Colonic mucosa (tissue), 4 donors: ENCODE data around the gene SPC24. TPM values are rescaled to one million over a fixed set of nuclear protein-coding genes. Genes with fewer than 3 reads are reported as not detected.

Experiments
- DNase-seq: peaks from one replicate; pipeline ENCODE4 v3.0.0-alpha.2; 2020
- H3K27ac ChIP-seq: fragments of 200-600 bp; one replicate; pipeline ENCODE4 v1.8.0; 2021
- H3K27me3 ChIP-seq: fragments of 200-600 bp; one replicate; pipeline ENCODE4 v1.8.0; 2021
- H3K36me3 ChIP-seq: fragments of 200-600 bp; one replicate; pipeline ENCODE4 v1.8.0; 2021
- H3K4me1 ChIP-seq: fragments of 200-600 bp; one replicate; pipeline ENCODE4 v1.8.0; 2021; ENCODE audit warnings: mild to moderate bottlenecking
- H3K4me3 ChIP-seq: fragments of 200-600 bp; one replicate; pipeline ENCODE4 v1.8.0; 2021
- H3K9ac ChIP-seq, 2 donors: one replicate each; pipeline ENCODE4 v1.7.0; 2013; ENCODE audit warnings: control low read depth in 2 of 2, low read depth in 2 of 2, low read length in 2 of 2
- H3K9me3 ChIP-seq: fragments of 200-600 bp; one replicate; pipeline ENCODE4 v1.8.0; 2021
- intact Hi-C: fragments of 100-400 bp; cut with DNase I; formaldehyde crosslinking; loops from one replicate; pipeline ENCODE4 v1.14.1; 2022
- total RNA-seq, 2 donors: library from RNA; stranded (reverse); fragmentation: NEBNext Ultra II Directional in 1 of 2; extraction: Animal tissue kit (Norgen Biotek cat#: 25700) in 1 of 2; gene quantifications; one replicate each; pipeline ENCODE4 v1.2.1, GENCODE V29; 2021
- TF ChIP-seq, protein P1 (sequence below): fragments of 200-600 bp; IDR thresholded peaks from one replicate; pipeline ENCODE4 v1.8.0; 2022; ENCODE audit warnings: antibody characterized with exemption, mild to moderate bottlenecking
- donor health status: healthy.
- donor health status: DM: no; HTN: no; CAD: no.
- donor health status: DM: no; HTN: no; CAD: no.

The SPC24 gene, protein sequence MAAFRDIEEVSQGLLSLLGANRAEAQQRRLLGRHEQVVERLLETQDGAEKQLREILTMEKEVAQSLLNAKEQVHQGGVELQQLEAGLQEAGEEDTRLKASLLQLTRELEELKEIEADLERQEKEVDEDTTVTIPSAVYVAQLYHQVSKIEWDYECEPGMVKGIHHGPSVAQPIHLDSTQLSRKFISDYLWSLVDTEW
- 10 to 100 TPM in 1 of 2 donors, 1 to 10 TPM in 1; 9.4 to 47.6 TPM for total RNA-seq

DNA sequence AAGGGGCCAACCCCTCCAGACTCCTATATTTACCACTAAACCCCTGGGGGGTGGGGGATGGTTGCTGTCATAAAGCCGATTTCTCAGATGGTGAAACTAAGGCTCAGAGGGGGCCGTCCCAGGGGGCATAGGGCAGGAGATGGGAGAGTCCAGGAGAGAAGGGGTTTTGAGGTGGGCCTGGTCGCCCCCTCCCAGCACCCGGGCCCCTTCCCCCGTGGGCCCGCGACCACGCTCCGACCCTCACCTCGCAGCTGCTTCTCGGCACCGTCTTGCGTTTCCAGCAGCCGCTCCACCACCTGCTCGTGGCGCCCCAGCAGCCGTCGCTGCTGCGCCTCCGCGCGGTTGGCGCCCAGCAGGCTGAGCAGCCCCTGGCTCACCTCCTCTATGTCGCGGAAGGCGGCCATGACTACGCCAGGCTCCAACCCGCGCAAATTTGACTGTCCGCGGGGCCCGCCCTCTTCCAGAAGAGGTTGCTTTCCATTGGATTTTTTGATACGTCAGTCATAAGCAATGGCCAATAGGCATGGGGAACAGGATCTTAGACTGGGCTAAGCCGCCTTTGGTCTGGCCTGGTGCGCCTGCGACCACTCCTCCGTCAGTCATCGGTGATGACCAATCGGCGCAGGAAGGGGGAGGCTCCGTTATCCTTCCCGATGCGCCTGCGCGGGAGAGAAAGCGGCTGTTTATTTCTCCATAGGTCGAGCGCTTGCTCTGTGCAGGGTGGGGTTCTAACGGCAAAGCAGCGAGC, at the start of gene SPC24:
Gene SPC24 (minus strand): TSS at position 410 of the 748 bp plus-strand sequence. CDS start 6 bp downstream, at position 404.
- no peaks in the 10 kb centered on the region for H3K27me3 ChIP-seq
- intact Hi-C loops = no loop called here
- no peaks in the 10 kb centered on the region for H3K36me3 ChIP-seq
- no peaks in the 10 kb centered on the region for H3K4me1 ChIP-seq
- TF ChIP-seq, protein P1, sequence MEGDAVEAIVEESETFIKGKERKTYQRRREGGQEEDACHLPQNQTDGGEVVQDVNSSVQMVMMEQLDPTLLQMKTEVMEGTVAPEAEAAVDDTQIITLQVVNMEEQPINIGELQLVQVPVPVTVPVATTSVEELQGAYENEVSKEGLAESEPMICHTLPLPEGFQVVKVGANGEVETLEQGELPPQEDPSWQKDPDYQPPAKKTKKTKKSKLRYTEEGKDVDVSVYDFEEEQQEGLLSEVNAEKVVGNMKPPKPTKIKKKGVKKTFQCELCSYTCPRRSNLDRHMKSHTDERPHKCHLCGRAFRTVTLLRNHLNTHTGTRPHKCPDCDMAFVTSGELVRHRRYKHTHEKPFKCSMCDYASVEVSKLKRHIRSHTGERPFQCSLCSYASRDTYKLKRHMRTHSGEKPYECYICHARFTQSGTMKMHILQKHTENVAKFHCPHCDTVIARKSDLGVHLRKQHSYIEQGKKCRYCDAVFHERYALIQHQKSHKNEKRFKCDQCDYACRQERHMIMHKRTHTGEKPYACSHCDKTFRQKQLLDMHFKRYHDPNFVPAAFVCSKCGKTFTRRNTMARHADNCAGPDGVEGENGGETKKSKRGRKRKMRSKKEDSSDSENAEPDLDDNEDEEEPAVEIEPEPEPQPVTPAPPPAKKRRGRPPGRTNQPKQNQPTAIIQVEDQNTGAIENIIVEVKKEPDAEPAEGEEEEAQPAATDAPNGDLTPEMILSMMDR = no peak
- H3K9ac ChIP-seq = peak within 1 kb of the TSS; percentile 28 to 68
- no peaks in the 10 kb centered on the region for H3K9me3 ChIP-seq
- H3K4me3 ChIP-seq = peak within 1 kb of the TSS; percentile 80
- H3K27ac ChIP-seq = peak within 1 kb of the TSS; percentile 25
- DNase-seq = peak; percentile 96

DNA sequence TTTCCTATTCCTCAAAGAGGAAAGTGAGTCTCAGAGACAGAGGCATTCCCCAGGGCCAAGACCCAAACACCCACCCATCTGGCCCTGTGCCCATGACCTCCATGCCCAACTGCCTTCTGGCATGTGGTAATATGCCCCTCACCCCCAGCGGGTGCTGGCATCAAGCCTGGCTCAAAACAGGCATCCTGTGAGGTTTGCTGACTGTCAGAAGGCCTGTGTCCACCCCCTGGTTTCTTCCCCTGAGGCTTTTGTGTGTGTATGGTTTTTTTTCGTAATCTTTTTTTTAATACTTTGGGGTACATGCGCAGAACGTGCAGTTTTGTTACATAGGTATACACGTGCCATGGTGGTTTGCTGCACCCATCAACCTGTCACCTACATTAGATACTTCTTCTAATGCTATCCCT, 49.4 kb upstream of the SPC24 start:
- DNase-seq = no peak
- TF ChIP-seq, protein P1 = no peak
- Histone ChIP-seq H3K9ac (no peak overlapping the region), H3K9me3 (no peaks in the 10 kb centered on the region), H3K4me1 (no peaks in the 10 kb centered on the region), H3K27ac (peak overlapping the region; percentile 26), H3K36me3 (no peaks in the 10 kb centered on the region), H3K4me3 (no peak overlapping the region), H3K27me3 (no peaks in the 10 kb centered on the region)
- intact Hi-C loops = loop anchor here (1.0 to 2.0 kb wide), 2 partner anchors 68 to 168 kb away; no protein-coding TSS in a partner anchor

- H3K4me3 ChIP-seq = no peak overlapping the region
- H3K27me3 ChIP-seq = no peaks in the 10 kb centered on the region
- peak overlapping the region; percentile 60 for H3K27ac ChIP-seq
- no peaks in the 10 kb centered on the region for H3K9me3 ChIP-seq
- no peaks in the 10 kb centered on the region for H3K4me1 ChIP-seq
- TF ChIP-seq, protein P1 = no peak
- no peaks in the 10 kb centered on the region for H3K36me3 ChIP-seq
- no peak overlapping the region for H3K9ac ChIP-seq
- DNase-seq = no peak
- intact Hi-C loops = loop anchor here (1.0 to 2.0 kb wide), 2 partner anchors 67 to 167 kb away; no protein-coding TSS in a partner anchor
Observed at GRCh38 chr19:11204076-11204602, 48.6 kb upstream of the SPC24 start.

DNA sequence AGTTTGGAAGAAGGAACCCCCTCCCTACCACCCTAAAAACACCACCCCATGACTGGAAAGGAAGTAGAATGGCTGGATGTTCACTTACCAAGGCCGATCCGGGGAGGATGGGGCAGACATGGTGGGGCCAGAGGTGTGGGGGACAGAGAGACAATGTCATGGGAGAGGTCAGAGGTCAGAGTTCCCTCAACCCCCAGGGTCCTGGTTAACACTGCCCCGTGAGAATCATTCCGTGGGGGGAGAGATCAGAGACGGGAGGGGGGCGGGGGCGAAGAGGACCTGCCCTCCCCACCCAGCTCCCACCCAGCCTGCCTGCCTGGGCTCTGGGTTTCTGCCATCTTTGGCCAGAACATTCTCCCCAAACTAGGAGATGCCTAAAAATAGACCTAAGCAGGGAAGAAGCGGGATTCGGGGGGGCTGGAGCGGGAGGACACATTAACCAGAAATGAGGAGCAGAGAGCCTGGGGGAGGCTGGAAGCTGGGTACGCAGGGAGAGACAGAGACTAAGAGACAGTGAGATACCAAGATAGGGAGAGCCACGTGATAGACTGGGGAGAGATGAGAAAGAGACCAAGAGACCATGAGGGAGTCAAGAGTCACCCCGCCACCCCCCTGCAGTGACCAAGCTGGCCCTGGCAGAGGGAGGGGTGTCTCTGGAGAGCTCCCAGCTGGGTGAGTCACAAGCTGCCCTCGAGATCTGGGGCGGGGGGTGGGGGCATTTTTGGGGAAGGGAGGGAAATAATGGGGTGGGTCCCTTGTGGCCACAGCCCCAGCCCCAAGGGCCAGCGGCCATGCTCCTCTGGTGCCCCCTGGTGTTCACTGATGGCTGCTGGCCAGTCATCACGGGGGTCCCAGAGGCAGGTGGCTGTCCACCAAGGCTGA, 47.9 kb upstream of the SPC24 start:
- peak; percentile 75 for DNase-seq
- Histone ChIP-seq H3K27ac (peak overlapping the region; percentile 60), H3K4me3 (no peak overlapping the region), H3K9ac (peak overlapping the region; percentile 13 to 31), H3K4me1 (no peaks in the 10 kb centered on the region), H3K36me3 (no peaks in the 10 kb centered on the region), H3K9me3 (no peaks in the 10 kb centered on the region), H3K27me3 (no peaks in the 10 kb centered on the region)
- intact Hi-C loops = loop anchor here (1.0 to 2.0 kb wide), 2 partner anchors 66 to 167 kb away; no protein-coding TSS in a partner anchor
- TF ChIP-seq, protein P1 = peak; percentile 74
